ENCODE measurements around the gene TYW5. TPM values are rescaled to one million over a fixed set of nuclear protein-coding genes. Genes with fewer than 3 reads are reported as not detected.

TYW5 gene
- total RNA-seq, 4 donors from 2014 or later = 3.0 to 8.8 (median 5.8) TPM

DNA sequence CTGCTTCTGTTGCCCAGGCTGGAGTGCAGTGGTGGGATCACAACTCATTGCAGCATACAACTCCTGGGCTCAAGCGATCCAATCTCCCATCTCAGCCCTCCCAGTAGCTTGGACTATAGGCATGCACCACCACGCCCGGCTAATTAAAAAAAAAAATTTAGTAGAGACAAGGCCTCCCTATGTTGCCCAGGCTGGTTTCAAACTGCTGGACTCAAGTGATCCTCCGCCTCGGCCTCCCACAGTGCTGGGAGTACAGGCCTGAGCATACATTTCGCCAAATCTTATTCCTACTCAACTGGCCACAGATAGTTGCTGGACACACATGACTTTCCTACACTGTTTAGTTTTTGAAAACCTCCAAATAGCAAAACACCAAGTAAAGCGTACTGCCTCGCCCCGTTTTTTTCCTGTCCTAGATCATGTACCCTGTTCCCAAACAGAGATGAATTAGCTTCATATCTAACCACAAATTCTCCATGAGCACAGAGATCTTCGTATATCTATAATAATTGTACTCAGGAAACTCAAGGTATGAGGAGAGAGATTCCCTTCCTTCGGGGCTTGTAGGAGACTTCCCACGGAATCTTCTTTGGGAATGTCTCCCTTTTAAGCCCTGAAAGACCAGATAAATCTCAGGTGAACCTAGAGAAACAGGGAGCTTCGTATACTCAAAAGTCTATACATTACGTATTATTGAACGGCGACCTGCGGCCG lies 44.8 kb downstream of the TYW5 start:
- TF ChIP-seq POLR2A (IDR thresholded peaks at IDR 0.05) = no peak
- TF ChIP-seq, protein P1, sequence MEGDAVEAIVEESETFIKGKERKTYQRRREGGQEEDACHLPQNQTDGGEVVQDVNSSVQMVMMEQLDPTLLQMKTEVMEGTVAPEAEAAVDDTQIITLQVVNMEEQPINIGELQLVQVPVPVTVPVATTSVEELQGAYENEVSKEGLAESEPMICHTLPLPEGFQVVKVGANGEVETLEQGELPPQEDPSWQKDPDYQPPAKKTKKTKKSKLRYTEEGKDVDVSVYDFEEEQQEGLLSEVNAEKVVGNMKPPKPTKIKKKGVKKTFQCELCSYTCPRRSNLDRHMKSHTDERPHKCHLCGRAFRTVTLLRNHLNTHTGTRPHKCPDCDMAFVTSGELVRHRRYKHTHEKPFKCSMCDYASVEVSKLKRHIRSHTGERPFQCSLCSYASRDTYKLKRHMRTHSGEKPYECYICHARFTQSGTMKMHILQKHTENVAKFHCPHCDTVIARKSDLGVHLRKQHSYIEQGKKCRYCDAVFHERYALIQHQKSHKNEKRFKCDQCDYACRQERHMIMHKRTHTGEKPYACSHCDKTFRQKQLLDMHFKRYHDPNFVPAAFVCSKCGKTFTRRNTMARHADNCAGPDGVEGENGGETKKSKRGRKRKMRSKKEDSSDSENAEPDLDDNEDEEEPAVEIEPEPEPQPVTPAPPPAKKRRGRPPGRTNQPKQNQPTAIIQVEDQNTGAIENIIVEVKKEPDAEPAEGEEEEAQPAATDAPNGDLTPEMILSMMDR (IDR thresholded peaks at IDR 0.05) = no peak
- Histone ChIP-seq H3K4me3 (peak overlapping the region; percentile 86 to 99 (median 90)), H3K27me3 (no peaks in the 10 kb centered on the region), H3K27ac (peak overlapping the region; percentile 98 to 99 (median 98)), H3K4me1 (peaks cover 14 to 39% (median 16%) of the 10 kb centered on the region in 3 donors), H3K9me3 (no peaks in the 10 kb centered on the region), H3K36me3 (no peaks in the 10 kb centered on the region)
- 37 to 51% methylated on average over 15 to 18 of the region's 18 CpGs for WGBS, 2 donors
- intact Hi-C loops (cut with DNase I) = no loop called here
- no peak for DNase-seq

DNA sequence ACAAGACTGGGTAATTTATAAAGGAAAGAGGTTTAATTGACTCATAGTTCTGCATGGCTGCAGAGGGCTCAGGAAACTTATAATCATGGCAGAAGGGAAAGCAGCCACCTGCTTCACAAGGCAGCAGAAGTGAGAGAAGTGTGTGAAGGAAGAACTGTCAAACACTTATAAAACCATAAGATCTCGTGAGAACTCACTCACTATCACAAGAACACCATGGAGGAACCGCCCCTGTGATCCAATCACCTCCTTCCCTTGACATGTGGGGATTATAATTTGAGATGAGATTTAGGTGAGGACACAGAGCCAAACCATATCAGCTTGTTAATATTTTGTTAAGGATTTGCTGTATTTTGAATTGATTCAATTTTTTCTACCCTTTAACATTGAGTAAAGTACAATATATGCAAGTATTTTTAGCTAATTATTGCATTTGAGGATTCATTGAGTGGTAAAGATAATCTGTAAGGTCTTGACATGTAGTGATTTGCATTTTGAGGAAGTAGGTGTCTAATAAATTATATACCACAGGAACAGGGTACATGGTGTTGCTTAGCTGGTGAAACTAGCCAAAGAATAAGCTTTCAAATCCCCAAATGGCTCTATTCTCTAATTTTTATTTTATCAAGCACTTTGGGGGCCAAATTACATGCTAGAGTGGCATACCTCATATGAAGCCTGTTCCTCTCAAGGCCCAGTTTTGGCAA lies 48.1 kb downstream of the TYW5 start:
- DNase-seq = no peak
- intact Hi-C loops (cut with DNase I) = no loop called here
- no peak overlapping the region for H3K27ac ChIP-seq
- H3K9me3 ChIP-seq = no peaks in the 10 kb centered on the region
- no peak overlapping the region for H3K4me3 ChIP-seq
- TF ChIP-seq, protein P1 (IDR thresholded peaks at IDR 0.05) = no peak
- no peak for TF ChIP-seq POLR2A (IDR thresholded peaks at IDR 0.05)
- WGBS, 2 donors = 67 to 74% methylated on average over 2 of the region's 2 CpGs
- H3K27me3 ChIP-seq = no peaks in the 10 kb centered on the region
- peaks cover 3 to 12% (median 5%) of the 10 kb centered on the region in 3 donors for H3K4me1 ChIP-seq
- H3K36me3 ChIP-seq = no peaks in the 10 kb centered on the region

DNA sequence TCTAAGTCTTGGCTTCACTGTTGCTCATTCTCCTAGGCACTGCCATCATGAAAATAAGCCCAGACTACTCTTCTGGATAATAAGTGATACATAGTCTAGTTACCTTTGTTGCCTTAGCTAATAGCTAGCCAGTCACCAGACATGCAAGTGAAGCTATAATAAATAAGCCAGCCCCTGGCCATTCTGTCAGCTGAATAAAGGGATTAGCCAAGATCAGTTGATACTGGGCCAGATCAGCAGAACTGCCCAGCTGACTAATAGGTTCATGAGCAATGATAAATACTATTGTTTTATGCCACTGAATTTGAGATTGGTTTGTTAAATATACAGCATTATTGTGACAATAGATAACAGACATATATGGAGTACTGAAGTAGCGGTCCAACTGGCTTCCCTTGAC lies 52.2 kb downstream of the TYW5 start:
- intact Hi-C loops (cut with DNase I) = no loop called here
- H3K27ac ChIP-seq = no peak overlapping the region
- H3K36me3 ChIP-seq = no peaks in the 10 kb centered on the region
- no peak for DNase-seq
- H3K4me1 ChIP-seq = no peaks in the 10 kb centered on the region
- H3K9me3 ChIP-seq = no peaks in the 10 kb centered on the region
- TF ChIP-seq POLR2A (IDR thresholded peaks at IDR 0.05) = no peak
- TF ChIP-seq, protein P1 (IDR thresholded peaks at IDR 0.05) = no peak
- H3K4me3 ChIP-seq = no peak overlapping the region
- H3K27me3 ChIP-seq = no peaks in the 10 kb centered on the region
- 91 to 95% methylated on average over 1 of the region's 1 CpG for WGBS, 2 donors

DNA sequence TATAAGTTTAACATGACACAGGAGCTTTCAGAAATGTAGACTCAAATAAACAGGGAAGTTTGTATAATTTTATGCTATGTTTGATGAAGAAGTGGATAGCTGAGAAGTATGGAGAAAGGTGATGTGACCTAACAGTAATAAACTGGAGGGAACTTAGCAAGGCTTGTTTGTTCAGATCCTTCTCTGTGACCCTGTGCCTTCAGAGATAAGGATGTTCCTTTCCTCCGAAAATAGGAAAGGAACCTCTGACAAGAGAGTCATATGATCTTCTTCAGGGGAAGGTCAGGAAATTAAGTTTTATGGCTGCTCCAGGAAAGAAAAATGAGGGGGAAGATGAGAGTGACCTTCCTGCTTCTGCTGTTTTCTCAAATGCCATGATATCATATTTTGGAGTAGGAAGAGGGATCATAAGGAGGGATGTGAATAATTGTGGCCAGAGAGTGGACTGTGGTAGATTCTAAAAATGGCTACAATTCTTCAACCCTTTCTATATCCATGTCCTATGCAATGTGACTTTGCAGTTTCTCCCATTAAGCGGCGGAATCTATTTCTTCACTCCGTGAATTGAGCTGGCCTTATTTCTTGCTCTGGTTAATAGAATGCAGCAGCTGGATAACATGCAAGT lies 52.7 kb downstream of the TYW5 start:
- Histone ChIP-seq H3K4me3 (no peak overlapping the region), H3K9me3 (no peaks in the 10 kb centered on the region), H3K36me3 (no peaks in the 10 kb centered on the region), H3K4me1 (no peaks in the 10 kb centered on the region), H3K27ac (no peak overlapping the region), H3K27me3 (no peaks in the 10 kb centered on the region)
- intact Hi-C loops (cut with DNase I) = no loop called here
- TF ChIP-seq POLR2A (IDR thresholded peaks at IDR 0.05) = no peak
- TF ChIP-seq, protein P1 (IDR thresholded peaks at IDR 0.05) = no peak
- DNase-seq = no peak
- 87 to 89% methylated on average over 4 of the region's 4 CpGs for WGBS, 2 donors

DNA sequence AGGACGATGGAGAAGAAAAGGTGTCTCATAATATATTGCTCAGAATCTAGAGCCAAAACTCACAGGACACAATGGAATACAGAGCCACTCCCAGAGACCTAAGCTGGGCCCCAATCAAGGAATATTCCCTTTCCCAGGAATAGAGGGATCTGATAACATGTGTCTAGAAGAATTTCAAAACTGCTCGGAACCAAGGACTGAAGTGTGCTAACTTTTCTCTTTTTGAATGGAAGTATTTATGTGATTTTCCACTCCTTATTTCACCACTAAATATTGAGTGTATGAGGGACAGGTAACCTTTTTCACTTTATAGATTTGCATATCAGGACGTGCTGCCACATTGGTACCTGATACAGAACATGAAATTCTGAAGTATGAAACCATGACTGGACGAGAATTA lies 53.3 kb downstream of the TYW5 start:
- DNase-seq = no peak
- intact Hi-C loops (cut with DNase I) = no loop called here
- no peaks in the 10 kb centered on the region for H3K9me3 ChIP-seq
- no peaks in the 10 kb centered on the region for H3K36me3 ChIP-seq
- TF ChIP-seq, protein P1 (IDR thresholded peaks at IDR 0.05) = no peak
- no peak for TF ChIP-seq POLR2A (IDR thresholded peaks at IDR 0.05)
- no peak overlapping the region for H3K4me3 ChIP-seq
- 67 to 73% methylated on average over 4 of the region's 4 CpGs for WGBS, 2 donors
- no peaks in the 10 kb centered on the region for H3K4me1 ChIP-seq
- no peak overlapping the region for H3K27ac ChIP-seq
- H3K27me3 ChIP-seq = no peaks in the 10 kb centered on the region

Measured in esophagus squamous epithelium (tissue), 5 donors.